H9 (cell line): Measurements from ENCODE around the gene TTC29. TPM values are rescaled to one million over a fixed set of nuclear protein-coding genes. Genes with fewer than 3 reads are reported as not detected.

Experiments used
- DNase-seq: peaks from one replicate; pipeline ENCODE4 v3.0.0-alpha.2; 2017
- H2AFZ ChIP-seq: one replicate; pipeline ENCODE4 v1.6.1; 2013; ENCODE audit warnings: mild to moderate bottlenecking, low read length, control low read depth, moderate library complexity
- H2AK5ac ChIP-seq: 2 replicates; pipeline ENCODE4 v1.6.1; 2013; ENCODE audit warnings: low read length, control low read depth, mixed read lengths; ENCODE audit not compliant: insufficient read length
- H2BK120ac ChIP-seq: one replicate; pipeline ENCODE4 v1.6.1; 2013; ENCODE audit warnings: low read depth, mild to moderate bottlenecking, low read length, control low read depth, inconsistent platforms; ENCODE audit not compliant: poor library complexity, severe bottlenecking
- H2BK12ac ChIP-seq: 2 replicates; pipeline ENCODE4 v1.6.1; 2013; ENCODE audit warnings: low read length, control low read depth, mixed read lengths, low read depth; ENCODE audit not compliant: insufficient read length
- H2BK15ac ChIP-seq: 2 replicates; pipeline ENCODE4 v1.6.1; 2013; ENCODE audit warnings: low read depth, low read length, control low read depth
- H2BK20ac ChIP-seq: one replicate; pipeline ENCODE4 v1.6.1; 2013; ENCODE audit warnings: low read depth, mild to moderate bottlenecking, low read length, control low read depth, inconsistent platforms; ENCODE audit not compliant: poor library complexity, severe bottlenecking
- H2BK5ac ChIP-seq: 2 replicates; pipeline ENCODE4 v1.6.1; 2013; ENCODE audit warnings: low read length, control low read depth, mixed read lengths; ENCODE audit not compliant: insufficient read length
- H3K14ac ChIP-seq: 2 replicates; pipeline ENCODE4 v1.6.1; 2013; ENCODE audit warnings: low read length, control low read depth; ENCODE audit not compliant: insufficient read depth
- H3K18ac ChIP-seq: 2 replicates; pipeline ENCODE4 v1.6.1; 2013; ENCODE audit warnings: low read depth, mild to moderate bottlenecking, mixed read lengths, low read length, control low read depth; ENCODE audit not compliant: insufficient read length
- H3K23ac ChIP-seq: 2 replicates; pipeline ENCODE4 v1.6.1; 2013; ENCODE audit warnings: low read length, control low read depth, mixed read lengths, low read depth; ENCODE audit not compliant: insufficient read length
- H3K23me2 ChIP-seq: 2 replicates; pipeline ENCODE4 v1.6.1; 2013; ENCODE audit warnings: low read depth, mild to moderate bottlenecking, mixed read lengths, low read length, control low read depth; ENCODE audit not compliant: insufficient read length, poor library complexity, severe bottlenecking
- H3K27ac ChIP-seq: 2 replicates; pipeline ENCODE4 v1.5.1; 2013; ENCODE audit warnings: low read length, control low read depth, mixed read lengths, low read depth; ENCODE audit not compliant: insufficient read length
- H3K27me3 ChIP-seq: 2 replicates; pipeline ENCODE4 v1.6.1; 2013; ENCODE audit warnings: low read length, control low read depth, inconsistent platforms; ENCODE audit not compliant: insufficient read depth
- H3K4ac ChIP-seq: 2 replicates; pipeline ENCODE4 v1.6.1; 2013; ENCODE audit warnings: low read depth, mild to moderate bottlenecking, control low read depth, inconsistent platforms, low read length, moderate library complexity
- H3K4me1 ChIP-seq: 2 replicates; pipeline ENCODE4 v1.6.1; 2013; ENCODE audit warnings: low read length, control low read depth, inconsistent platforms; ENCODE audit not compliant: insufficient read depth
- H3K4me2 ChIP-seq: 2 replicates; pipeline ENCODE4 v1.6.1; 2013; ENCODE audit warnings: low read length, control low read depth, mixed read lengths; ENCODE audit not compliant: insufficient read length, insufficient read depth
- H3K56ac ChIP-seq: 2 replicates; pipeline ENCODE4 v1.6.1; 2013; ENCODE audit warnings: low read depth, mild to moderate bottlenecking, mixed read lengths, low read length, control low read depth; ENCODE audit not compliant: insufficient read length
- H3K79me1 ChIP-seq: 2 replicates; pipeline ENCODE4 v1.6.1; 2013; ENCODE audit warnings: low read depth, mild to moderate bottlenecking, moderate library complexity, low read length, control low read depth, inconsistent platforms; ENCODE audit not compliant: insufficient read depth, poor library complexity, severe bottlenecking
- H3K79me2 ChIP-seq: 2 replicates; pipeline ENCODE4 v1.6.1; 2013; ENCODE audit warnings: low read length, control low read depth, inconsistent platforms; ENCODE audit not compliant: insufficient read depth
- H3K9ac ChIP-seq: 2 replicates; pipeline ENCODE4 v1.6.1; 2013; ENCODE audit warnings: low read length, control low read depth, mixed read lengths; ENCODE audit not compliant: insufficient read length; ENCODE audit errors: extremely low read depth
- H3K9me3 ChIP-seq: one replicate; pipeline ENCODE4 v1.6.1; 2013; ENCODE audit warnings: low read depth, low read length, inconsistent platforms; ENCODE audit not compliant: control insufficient read depth
- H3T11ph ChIP-seq: one replicate; pipeline ENCODE4 v1.6.1; 2013; ENCODE audit warnings: mild to moderate bottlenecking, low read length, control low read depth, inconsistent platforms
- H4K20me1 ChIP-seq: one replicate; pipeline ENCODE4 v1.6.1; 2013; ENCODE audit not compliant: control insufficient read depth, insufficient read length, insufficient read depth
- H4K5ac ChIP-seq: 2 replicates; pipeline ENCODE4 v1.6.1; 2013; ENCODE audit warnings: low read depth, mild to moderate bottlenecking, mixed read lengths, low read length, control low read depth; ENCODE audit not compliant: insufficient read length
- H4K8ac ChIP-seq: replicated peaks from 2 replicates; pipeline ENCODE4 v1.6.1; 2013; ENCODE audit warnings: low read length, control low read depth, mixed read lengths, low read depth; ENCODE audit not compliant: insufficient read length
- H4K91ac ChIP-seq: 2 replicates; pipeline ENCODE4 v1.6.1; 2013; ENCODE audit warnings: low read depth, mild to moderate bottlenecking, moderate library complexity, mixed read lengths, low read length, control low read depth; ENCODE audit not compliant: insufficient read length
- H3K27ac Mint-ChIP-seq, 3 experiments: 2 replicates in 2 of 3; 3 replicates in 1 of 3; pipeline ENCODE4 v1.8.0; 2020 to 2021; ENCODE audit warnings: mixed read lengths in 3 of 3, mild to moderate bottlenecking in 1 of 3, moderate library complexity in 1 of 3
- H3K27me3 Mint-ChIP-seq: 2 replicates; pipeline ENCODE4 v1.8.0; 2021; ENCODE audit warnings: low read depth, mild to moderate bottlenecking, moderate library complexity, mixed read lengths
- H3K36me3 Mint-ChIP-seq, 3 experiments: 2 replicates in 2 of 3; 3 replicates in 1 of 3; pipeline ENCODE4 v1.8.0; 2020 to 2021; ENCODE audit warnings: low read depth in 3 of 3, mixed read lengths in 3 of 3; ENCODE audit not compliant: insufficient read depth in 1 of 3
- H3K4me1 Mint-ChIP-seq, 2 experiments: 2 replicates each; pipeline ENCODE4 v1.8.0; 2020; ENCODE audit warnings: mixed read lengths in 2 of 2
- H3K4me3 Mint-ChIP-seq, 2 experiments: 2 replicates in 1 of 2; 3 replicates in 1 of 2; pipeline ENCODE4 v1.8.0; 2020 to 2021; ENCODE audit warnings: mild to moderate bottlenecking in 2 of 2, mixed read lengths in 2 of 2, moderate library complexity in 1 of 2
- H3K9me3 Mint-ChIP-seq, 2 experiments: 2 replicates in 1 of 2; 3 replicates in 1 of 2; pipeline ENCODE4 v1.8.0; 2020; ENCODE audit warnings: mild to moderate bottlenecking in 2 of 2, mixed read lengths in 2 of 2, moderate library complexity in 1 of 2
- CTCF ChIP-seq: fragments of 200-600 bp; sonication (generic); conservative IDR thresholded peaks from 3 replicates; pipeline ENCODE4 v1.8.0; 2021; ENCODE audit warnings: antibody characterized with exemption, mild to moderate bottlenecking
- WGBS: extraction: QIAGEN DNeasy Blood & Tissue Kit; methylation state at CpG from one replicate; pipeline ENCODE4 v1.1.7; 2013; ENCODE audit warnings: missing lambda C conversion rate, low lambda C conversion rate, mixed read lengths; ENCODE audit not compliant: insufficient read length; ENCODE audit errors: extremely low coverage; 5-methylcytosine and 5-hydroxymethylcytosine counted together
- total RNA-seq: library from RNA; stranded (reverse); gene quantifications from 2 replicates; pipeline ENCODE4 v1.2.1, GENCODE V29; 2021

Gene TTC29
- total RNA-seq, 1 experiment from 2014 or later = not detected

DNA sequence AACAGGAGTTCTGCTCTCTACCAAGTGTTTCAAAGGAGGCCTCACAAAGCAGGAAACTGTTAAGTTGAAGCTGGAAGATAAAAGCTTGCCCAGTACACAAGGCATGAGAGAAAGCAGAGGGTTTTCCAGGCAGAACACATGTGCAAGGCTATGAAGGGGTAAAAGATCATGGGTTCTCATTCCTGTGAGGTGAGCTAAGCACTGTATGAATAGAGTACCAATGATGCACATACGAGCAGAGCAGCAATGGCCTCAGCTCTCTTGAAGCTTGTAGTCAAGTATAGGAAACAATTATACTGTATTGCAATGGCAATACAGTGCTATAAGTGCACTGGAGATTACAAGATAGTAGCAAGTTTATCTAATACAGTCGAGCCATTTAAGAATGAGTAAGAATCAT, 18.0 kb downstream of the TTC29 start:
- H3K23me2 ChIP-seq = no peaks in the 10 kb centered on the region
- DNase-seq = no peak
- H2BK20ac ChIP-seq = no peak overlapping the region
- no peak overlapping the region for H3K18ac ChIP-seq
- H2BK15ac ChIP-seq = no peak overlapping the region
- no peak overlapping the region for H3K23ac ChIP-seq
- H4K20me1 ChIP-seq = no peaks in the 10 kb centered on the region
- no peak overlapping the region for H2BK120ac ChIP-seq
- Mint-ChIP-seq H3K4me3 (no peak overlapping the region), H3K9me3 (no peaks in the 10 kb centered on the region; a peak in 1 of 5 replicates), H3K27ac (no peak overlapping the region), H3K27me3 (no peaks in the 10 kb centered on the region), H3K36me3 (no peaks in the 10 kb centered on the region), H3K4me1 (peaks cover 6 to 9% of the 10 kb centered on the region in 2 experiments)
- no peaks in the 10 kb centered on the region for H3K4me1 ChIP-seq
- H4K91ac ChIP-seq = no peak overlapping the region
- no peak overlapping the region for H3K9ac ChIP-seq
- no peak overlapping the region for H3K56ac ChIP-seq
- no peaks in the 10 kb centered on the region for H3K79me2 ChIP-seq
- WGBS = no CpG with 5 or more reads among the region's 2 CpGs
- no peaks in the 10 kb centered on the region for H3K9me3 ChIP-seq
- H2AK5ac ChIP-seq = no peak overlapping the region
- H3K79me1 ChIP-seq = no peaks in the 10 kb centered on the region
- H2AFZ ChIP-seq = no peak overlapping the region
- H3K4ac ChIP-seq = no peak overlapping the region
- no peak overlapping the region for H3T11ph ChIP-seq
- H4K8ac ChIP-seq = no peak overlapping the region
- H2BK5ac ChIP-seq = no peak overlapping the region
- H2BK12ac ChIP-seq = no peak overlapping the region
- TF ChIP-seq CTCF = no peak
- H3K4me2 ChIP-seq = no peak overlapping the region
- H3K27ac ChIP-seq = no peak overlapping the region
- no peaks in the 10 kb centered on the region for H3K27me3 ChIP-seq
- no peak overlapping the region for H3K14ac ChIP-seq
- H4K5ac ChIP-seq = no peak overlapping the region
